ENCODE measurements around the gene P2RX7. TPM values are rescaled to one million over a fixed set of nuclear protein-coding genes. Genes with fewer than 3 reads are reported as not detected.

P2RX7 gene
- total and polyA plus RNA-seq, 9 of the 15 experiments (the other 6 are each of a cell fraction or from before 2014, with no cell fraction given), result 0.04 to 0.65 (median 0.30) TPM

GRCh38 chr12:121085506-121086353 is 46.9 kb upstream of the P2RX7 start:
- POLR2A ChIA-PET, result interaction anchor here (0.5 to 1.3 kb wide), 4 partner anchors 8 to 183 kb away, joined by 3 to 5 read pairs (median 4); no protein-coding TSS in a partner anchor

More at GRCh38 chr12:121085506-121086353, 46.9 kb upstream of the P2RX7 start:
- FAIRE-seq (no peak), DNase-seq (ENCODE audit: extremely low read depth in 1 of 4, low spot score in 3 of 4) (no peak), ATAC-seq (0 out of 3 replicates have a peak, but pooled peaks have one; percentile 28)
- H3K4me2 ChIP-seq (ENCODE audit: insufficient read depth, low read length), result no peak overlapping the region
- H3K4me3 ChIP-seq, result no peak overlapping the region
- no peaks in the 10 kb centered on the region for H3K9me1 ChIP-seq (ENCODE audit: control insufficient read depth, insufficient read depth, low read length)
- intact Hi-C loops (cut with micrococcal nuclease), result no loop called here
- WGBS (ENCODE audit: insufficient coverage, low coverage, missing lambda C conversion rate), result 50% methylated on average over 17 of the region's 17 CpGs
- no TSS peak for BruUV-seq (replicated peaks)
- H3K9ac ChIP-seq (ENCODE audit: insufficient read depth in 1 of 2, low read depth in 2 of 2, low read length in 2 of 2), result no peak overlapping the region
- in situ Hi-C loops (cut with MboI), result no loop called here
- no peaks in the 10 kb centered on the region for H3K9me3 ChIP-seq (replicated peaks; ENCODE audit: control insufficient read depth, insufficient read depth, low read depth, low read length)
- no peaks in the 10 kb centered on the region for H4K20me1 ChIP-seq (replicated peaks; ENCODE audit: control insufficient read depth, insufficient read depth, low read length)
- H3K79me2 ChIP-seq (ENCODE audit: control insufficient read depth, insufficient read depth, low read length), result no peaks in the 10 kb centered on the region
- no peaks in the 10 kb centered on the region for H3K36me3 ChIP-seq (ENCODE audit: control insufficient read depth, insufficient read depth, low read length)
- peaks cover 3 to 5% of the 10 kb centered on the region in 2 experiments; a peak in 2 of 5 replicates for H3K4me1 ChIP-seq (replicated peaks in 1 of 2; ENCODE audit: control insufficient read depth in 2 of 2, insufficient read depth in 2 of 2, low read length in 2 of 2)
- no peak overlapping the region for H3K27ac ChIP-seq (ENCODE audit: extremely low read depth, low read depth, low read length)
- H3K27me3 ChIP-seq (ENCODE audit: control insufficient read depth in 2 of 2, insufficient read depth in 2 of 2, low read length in 2 of 2), result peaks cover 0 to 10% of the 10 kb centered on the region in 2 experiments; a peak in 2 of 5 replicates
- CTCF ChIA-PET (ENCODE audit: low intra/inter-chr PET ratio), result no interaction called here
- peak overlapping the region; percentile 15 for H2AFZ ChIP-seq (ENCODE audit: low read depth, low read length)
- peak; percentile 59; the same call in 1 of the 2 replicates for TF ChIP-seq USF1 (CRISPR knock-in tag; IDR thresholded peaks at IDR 0.05)
- 0 out of 2 replicates have a peak, but pooled peaks have one; percentile 24 for TF ChIP-seq RAD51 (IDR thresholded peaks at IDR 0.05; ENCODE audit: borderline replicate concordance, low read depth)
- TF ChIP-seq ZNF766 (CRISPR knock-in tag; conservative IDR thresholded peaks at IDR 0.05), result no peak
- no peak for TF ChIP-seq E2F5 (CRISPR knock-in tag; IDR thresholded peaks at IDR 0.05)
- TF ChIP-seq ADNP (tag; IDR thresholded peaks at IDR 0.05), result no peak
- TF ChIP-seq SIRT6 (IDR thresholded peaks at IDR 0.05; ENCODE audit: low read depth, low read length), result no peak
- no peak for TF ChIP-seq PPARD (CRISPR knock-in tag; IDR thresholded peaks at IDR 0.05)
- TF ChIP-seq USF2 (CRISPR knock-in tag; IDR thresholded peaks at IDR 0.05), result peak; percentile 76
- TF ChIP-seq SRF (CRISPR knock-in tag; IDR thresholded peaks at IDR 0.05), result 0 out of 4 replicates have a peak, but pooled peaks of 1 of the 2 experiments have one; percentile 14
- TF ChIP-seq NR2C2 (CRISPR knock-in tag; IDR thresholded peaks at IDR 0.05), result no peak
- 0 out of 2 replicates have a peak, but pooled peaks have one; percentile 36 for TF ChIP-seq NR2C2 (tag; IDR thresholded peaks at IDR 0.05)
- no peak for TF ChIP-seq CXXC5 (CRISPR knock-in tag; IDR thresholded peaks at IDR 0.05)
- no peak for TF ChIP-seq CEBPZ (IDR thresholded peaks at IDR 0.05; ENCODE audit: borderline replicate concordance, low read depth, low read length)
- no peak for TF ChIP-seq KAT2B (IDR thresholded peaks at IDR 0.05; ENCODE audit: low read depth, low read length)
- no peak for TF ChIP-seq TCF3 (CRISPR knock-in tag; IDR thresholded peaks at IDR 0.05)
